Cardiac muscle cell (in vitro differentiated cells and primary cell): ENCODE measurements around the gene CCNK. TPM values are rescaled to one million over a fixed set of nuclear protein-coding genes. Genes with fewer than 3 reads are reported as not detected.

ENCODE experiments used
- DNase-seq, 2 donors: peaks; one replicate each; pipeline versions ENCODE4 v3.0.0 to v3.0.0-alpha.2; 2010 to 2017; ENCODE audit warnings: low read depth in 1 of 2, low spot score in 1 of 2
- H3K27ac ChIP-seq: fragments of 200-600 bp; sonication (generic); 2 replicates; pipeline ENCODE4 v1.5.1; 2016
- H3K27me3 ChIP-seq: fragments of 200-600 bp; sonication (generic); 2 replicates; pipeline ENCODE4 v1.6.0; 2016; ENCODE audit warnings: control low read depth
- H3K36me3 ChIP-seq: fragments of 200-600 bp; sonication (generic); 2 replicates; pipeline ENCODE4 v1.5.1; 2016; ENCODE audit warnings: control low read depth
- H3K4me1 ChIP-seq: fragments of 200-600 bp; sonication (generic); 2 replicates; pipeline ENCODE4 v1.8.1; 2017; ENCODE audit warnings: low read depth, mild to moderate bottlenecking, mixed run types
- H3K4me3 ChIP-seq: fragments of 200-600 bp; sonication (generic); 2 replicates; pipeline ENCODE4 v1.5.1; 2016; ENCODE audit warnings: mild to moderate bottlenecking
- H3K9me3 ChIP-seq: fragments of 200-600 bp; sonication (generic); 2 replicates; pipeline ENCODE4 v1.5.1; 2017; ENCODE audit warnings: low read depth, mild to moderate bottlenecking, control low read depth
- polyA plus RNA-seq: library from polyadenylated mRNA; unstranded; fragments of >200 nt; fragmentation: Nextera tagmentation; extraction: Ambion mirVana; gene quantifications from 2 replicates; pipeline ENCODE4 v1.2.1, GENCODE V29; 2016
- total RNA-seq: library from RNA; depleted of rRNA; stranded (reverse); fragments of >200 nt; gene quantifications from 2 replicates; pipeline ENCODE4 v1.2.3, GENCODE V29; 2016
- TF ChIP-seq, protein P1 (sequence below): IDR thresholded peaks from 2 replicates; pipeline ENCODE4 v1.5.1; 2012; ENCODE audit warnings: low read depth, mild to moderate bottlenecking, low read length

CCNK gene
- total and polyA plus RNA-seq, 2 experiments from 2014 or later, result 13.3 to 17.3 TPM

DNA sequence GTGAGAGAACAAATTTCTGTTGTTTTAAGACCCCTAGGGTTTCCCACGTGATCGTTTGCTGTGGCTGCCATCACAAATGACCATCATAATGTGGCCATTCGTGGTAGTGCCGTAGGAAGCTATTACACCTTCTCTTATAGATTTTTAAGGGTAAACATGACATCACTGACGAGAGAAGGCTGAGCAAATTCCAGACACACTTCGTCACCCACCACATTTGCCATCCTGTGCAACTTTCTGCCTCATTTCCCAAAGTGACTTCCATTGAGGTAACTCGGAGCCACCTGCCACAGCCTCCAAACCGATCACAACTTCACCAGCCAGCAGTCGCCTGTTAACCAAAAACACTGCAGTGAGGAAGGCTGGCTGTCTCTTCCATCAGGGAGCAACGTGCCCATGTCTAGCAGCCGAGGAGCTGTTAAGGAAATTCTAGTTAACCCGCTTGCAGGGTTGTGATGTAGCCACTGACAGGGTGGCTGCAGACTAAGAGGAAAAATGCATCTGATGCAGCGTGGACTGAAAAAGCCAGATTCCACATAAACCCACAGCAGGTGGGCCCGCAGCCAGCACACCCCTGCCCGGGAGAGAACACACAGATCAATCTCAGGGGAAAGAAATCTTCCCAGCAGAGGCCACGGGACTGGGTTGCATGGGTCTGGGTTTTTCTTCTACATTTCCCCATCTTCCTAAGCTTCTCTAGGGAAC is 78.2 kb downstream of the CCNK start:
- H3K27me3 ChIP-seq, result no peaks in the 10 kb centered on the region
- H3K4me3 ChIP-seq, result no peak overlapping the region
- peak in 1 of 2 donors; percentile 26 for DNase-seq
- no peaks in the 10 kb centered on the region for H3K9me3 ChIP-seq
- H3K27ac ChIP-seq, result no peak overlapping the region
- TF ChIP-seq, protein P1, sequence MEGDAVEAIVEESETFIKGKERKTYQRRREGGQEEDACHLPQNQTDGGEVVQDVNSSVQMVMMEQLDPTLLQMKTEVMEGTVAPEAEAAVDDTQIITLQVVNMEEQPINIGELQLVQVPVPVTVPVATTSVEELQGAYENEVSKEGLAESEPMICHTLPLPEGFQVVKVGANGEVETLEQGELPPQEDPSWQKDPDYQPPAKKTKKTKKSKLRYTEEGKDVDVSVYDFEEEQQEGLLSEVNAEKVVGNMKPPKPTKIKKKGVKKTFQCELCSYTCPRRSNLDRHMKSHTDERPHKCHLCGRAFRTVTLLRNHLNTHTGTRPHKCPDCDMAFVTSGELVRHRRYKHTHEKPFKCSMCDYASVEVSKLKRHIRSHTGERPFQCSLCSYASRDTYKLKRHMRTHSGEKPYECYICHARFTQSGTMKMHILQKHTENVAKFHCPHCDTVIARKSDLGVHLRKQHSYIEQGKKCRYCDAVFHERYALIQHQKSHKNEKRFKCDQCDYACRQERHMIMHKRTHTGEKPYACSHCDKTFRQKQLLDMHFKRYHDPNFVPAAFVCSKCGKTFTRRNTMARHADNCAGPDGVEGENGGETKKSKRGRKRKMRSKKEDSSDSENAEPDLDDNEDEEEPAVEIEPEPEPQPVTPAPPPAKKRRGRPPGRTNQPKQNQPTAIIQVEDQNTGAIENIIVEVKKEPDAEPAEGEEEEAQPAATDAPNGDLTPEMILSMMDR, result no peak
- H3K4me1 ChIP-seq, result peaks cover 17% of the 10 kb centered on the region
- H3K36me3 ChIP-seq, result no peaks in the 10 kb centered on the region

DNA sequence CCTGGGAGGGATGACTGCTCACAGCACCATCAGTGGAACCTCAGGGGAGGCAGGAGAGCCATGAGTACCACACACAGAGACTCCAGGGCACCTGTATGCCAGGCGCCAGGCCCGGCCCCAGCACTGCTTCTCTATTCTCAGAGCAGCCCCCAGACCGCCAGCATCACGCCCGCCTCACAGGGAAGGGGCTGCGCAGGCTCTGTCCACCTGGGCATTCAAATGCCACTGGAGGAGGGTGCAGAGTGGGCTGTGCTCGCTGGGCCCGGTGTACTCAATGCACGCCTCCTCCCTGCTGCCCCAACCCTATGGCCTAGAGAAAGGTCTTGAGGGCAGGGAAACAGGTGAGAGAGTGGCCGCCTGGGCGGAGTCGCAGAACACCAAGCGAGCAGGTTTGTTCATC is 79.2 kb downstream of the CCNK start:
- Histone ChIP-seq H3K27me3 (no peaks in the 10 kb centered on the region), H3K4me1 (peaks cover 26% of the 10 kb centered on the region), H3K4me3 (no peak overlapping the region), H3K36me3 (no peaks in the 10 kb centered on the region), H3K9me3 (no peaks in the 10 kb centered on the region), H3K27ac (no peak overlapping the region)
- TF ChIP-seq, protein P1, result no peak
- DNase-seq, result no peak

DNA sequence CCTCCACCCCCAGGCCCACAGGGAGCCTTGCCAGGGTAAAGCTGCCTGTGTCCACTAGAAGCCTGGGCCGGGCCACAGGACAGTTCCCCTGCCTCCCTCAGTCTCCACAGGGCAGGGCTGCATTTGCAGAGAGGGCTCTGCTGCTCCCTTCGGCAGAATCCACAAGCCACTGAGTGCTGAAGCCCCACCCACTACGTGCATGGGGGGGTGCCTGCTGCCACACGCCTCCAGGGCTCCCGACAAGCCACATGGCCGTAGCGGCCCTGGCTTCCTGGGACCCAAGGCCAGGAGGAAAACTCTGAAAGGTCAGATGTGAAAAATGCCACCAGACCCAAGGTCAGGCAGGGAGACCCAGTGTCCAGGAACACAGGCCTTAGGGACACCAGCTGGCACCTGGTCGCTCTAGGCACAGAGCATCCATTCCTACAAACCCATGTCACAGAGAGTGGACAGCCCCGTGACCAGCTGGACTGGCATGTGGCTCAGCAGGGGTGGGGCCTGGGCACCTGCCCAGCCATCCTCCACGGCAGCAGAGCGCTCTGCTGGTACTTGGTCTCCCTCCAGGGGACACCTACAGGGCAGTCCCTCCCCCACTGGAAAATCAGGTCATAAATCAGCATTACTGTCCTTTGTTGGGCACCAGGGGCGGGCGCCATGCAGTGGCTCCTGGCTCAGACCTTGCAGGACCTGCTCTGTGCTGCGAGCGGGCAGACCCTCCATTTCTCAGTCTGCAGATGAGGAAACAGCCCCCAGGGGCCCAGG is 79.9 kb downstream of the CCNK start:
- H3K4me1 ChIP-seq, result peaks cover 33% of the 10 kb centered on the region
- no peak overlapping the region for H3K27ac ChIP-seq
- H3K4me3 ChIP-seq, result no peak overlapping the region
- TF ChIP-seq, protein P1, result no peak
- no peaks in the 10 kb centered on the region for H3K9me3 ChIP-seq
- DNase-seq, result no peak
- no peaks in the 10 kb centered on the region for H3K36me3 ChIP-seq
- no peaks in the 10 kb centered on the region for H3K27me3 ChIP-seq

DNA sequence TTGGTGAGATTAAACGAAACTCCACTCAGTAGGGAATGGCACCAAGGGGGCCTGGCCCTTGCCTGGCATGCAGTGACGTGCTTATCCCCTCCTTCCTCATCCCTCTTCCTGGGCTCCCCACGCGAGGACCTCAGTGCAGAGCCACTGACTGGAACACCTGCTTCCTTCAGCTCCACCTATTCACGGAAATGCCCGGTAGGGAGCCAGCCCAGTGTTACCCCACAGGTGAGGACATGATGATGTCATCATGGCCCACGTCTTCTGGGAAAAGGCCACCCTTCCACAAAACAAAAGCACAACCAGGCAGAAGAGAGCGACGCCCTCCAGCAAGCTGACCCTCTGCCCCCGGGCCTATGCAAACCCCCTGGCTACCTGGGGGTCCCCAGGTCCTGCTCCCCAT is 80.7 kb downstream of the CCNK start:
- Histone ChIP-seq H3K36me3 (no peaks in the 10 kb centered on the region), H3K9me3 (no peaks in the 10 kb centered on the region), H3K4me1 (peaks cover 41% of the 10 kb centered on the region), H3K27me3 (no peaks in the 10 kb centered on the region), H3K27ac (no peak overlapping the region), H3K4me3 (no peak overlapping the region)
- DNase-seq, result no peak
- TF ChIP-seq, protein P1, result no peak

Other genes starting within 250 kb of the CCNK start
- 1.7 and 2.8 TPM in 2 replicates for gene BCL11B, start 209.2 kb upstream of the CCNK start, total RNA-seq
- 0.04 and 0.57 TPM in 2 replicates for gene BCL11B, start 209.2 kb upstream of the CCNK start, polyA plus RNA-seq
- gene SETD3, start 550 bp upstream of the CCNK start, total RNA-seq, result 59.4 and 67.5 TPM in 2 replicates
- 60.1 and 71.4 TPM in 2 replicates for gene SETD3, start 550 bp upstream of the CCNK start, polyA plus RNA-seq
- 45.7 and 46.5 TPM in 2 replicates for gene CCDC85C, start 122.8 kb downstream of the CCNK start, total RNA-seq
- 38.2 and 39.6 TPM in 2 replicates for gene CCDC85C, start 122.8 kb downstream of the CCNK start, polyA plus RNA-seq
- gene HHIPL1, start 163.7 kb downstream of the CCNK start, total RNA-seq, result 0.14 and 0.83 TPM in 2 replicates
- gene HHIPL1, start 163.7 kb downstream of the CCNK start, polyA plus RNA-seq, result 1.1 and 1.2 TPM in 2 replicates
- 11.1 and 14.2 TPM in 2 replicates for gene CYP46A1, start 202.9 kb downstream of the CCNK start, total RNA-seq
- 15.0 and 18.5 TPM in 2 replicates for gene CYP46A1, start 202.9 kb downstream of the CCNK start, polyA plus RNA-seq